ENCODE results near the gene NHSL1.

DNA sequence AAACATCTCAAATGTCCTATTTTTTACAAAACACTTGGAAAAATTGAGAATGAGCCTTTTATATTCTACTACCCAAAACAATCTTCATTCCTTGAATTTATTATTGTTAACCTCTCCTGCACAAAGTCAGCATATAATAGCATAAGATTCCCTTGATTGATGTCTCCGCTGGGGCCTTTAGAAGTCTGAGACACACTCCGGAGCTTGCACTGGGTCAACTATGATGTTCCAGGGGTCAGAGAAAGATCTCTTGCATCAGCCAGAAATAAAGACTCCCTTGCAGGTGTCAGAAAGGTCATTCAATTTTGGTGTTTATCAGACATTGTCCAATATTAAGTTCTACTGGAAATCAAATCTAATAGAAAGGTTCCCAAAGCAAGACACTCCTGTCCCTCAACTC lies 29.7 kb upstream of the NHSL1 start:
- TF ChIP-seq CTCF (conservative IDR thresholded peaks at IDR 0.05; ENCODE audit: low read length), result no peak
- TF ChIP-seq EZH2phosphoT487 (IDR thresholded peaks at IDR 0.05; ENCODE audit: borderline replicate concordance, low read depth, low read length), result no peak
